Ectodermal cell (in vitro differentiated cells): ENCODE data around the gene SERTAD3. TPM values are rescaled to one million over a fixed set of nuclear protein-coding genes. Genes with fewer than 3 reads are reported as not detected.
"Not testable (repeated sequence)": the region's sequence is repeated elsewhere in the genome, so short reads cannot be mapped to it uniquely, and the experiment has no call there.

ENCODE experiments used
- H3K27ac ChIP-seq: 2 replicates; pipeline ENCODE4 v1.7.0; 2013; ENCODE audit warnings: mild to moderate bottlenecking, low read depth, low read length; ENCODE audit not compliant: insufficient read depth, poor library complexity, severe bottlenecking
- H3K27me3 ChIP-seq: 2 replicates; pipeline ENCODE4 v1.7.0; 2013; ENCODE audit warnings: mild to moderate bottlenecking, low read length; ENCODE audit not compliant: insufficient read depth, control insufficient read depth, poor library complexity, severe bottlenecking
- H3K36me3 ChIP-seq: one replicate; pipeline ENCODE4 v1.7.0; 2013; ENCODE audit warnings: low read length; ENCODE audit not compliant: control insufficient read depth, insufficient read depth
- H3K4me1 ChIP-seq: one replicate; pipeline ENCODE4 v1.7.0; 2013; ENCODE audit warnings: low read length; ENCODE audit not compliant: control insufficient read depth, insufficient read depth
- H3K4me3 ChIP-seq: 2 replicates; pipeline ENCODE4 v1.7.0; 2013; ENCODE audit warnings: low read depth, low read length, control low read depth; ENCODE audit not compliant: insufficient read depth
- H3K9me3 ChIP-seq: 2 replicates; pipeline ENCODE4 v1.7.0; 2013; ENCODE audit warnings: mild to moderate bottlenecking, low read length, moderate library complexity; ENCODE audit not compliant: control insufficient read depth
- WGBS, 2 experiments: methylation state at CpG; one replicate each; pipeline ENCODE4 v1.1.7; 2013; ENCODE audit warnings: missing lambda C conversion rate in 2 of 2; 5-methylcytosine and 5-hydroxymethylcytosine counted together
- polyA plus RNA-seq, 4 experiments: library from polyadenylated mRNA; stranded (reverse); fragments of 50-300 nt; gene quantifications; one replicate each; pipeline ENCODE4 v1.2.3, GENCODE V29; 2013

The SERTAD3 gene, protein sequence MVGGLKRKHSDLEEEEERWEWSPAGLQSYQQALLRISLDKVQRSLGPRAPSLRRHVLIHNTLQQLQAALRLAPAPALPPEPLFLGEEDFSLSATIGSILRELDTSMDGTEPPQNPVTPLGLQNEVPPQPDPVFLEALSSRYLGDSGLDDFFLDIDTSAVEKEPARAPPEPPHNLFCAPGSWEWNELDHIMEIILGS
- 29.9 TPM for polyA plus RNA-seq (2013, experiment 1 of 4)
- 30.2 TPM for polyA plus RNA-seq (2013, experiment 2 of 4)
- 25.1 TPM for polyA plus RNA-seq (2013, experiment 3 of 4)
- polyA plus RNA-seq (2013, experiment 4 of 4), result 31.5 TPM

DNA sequence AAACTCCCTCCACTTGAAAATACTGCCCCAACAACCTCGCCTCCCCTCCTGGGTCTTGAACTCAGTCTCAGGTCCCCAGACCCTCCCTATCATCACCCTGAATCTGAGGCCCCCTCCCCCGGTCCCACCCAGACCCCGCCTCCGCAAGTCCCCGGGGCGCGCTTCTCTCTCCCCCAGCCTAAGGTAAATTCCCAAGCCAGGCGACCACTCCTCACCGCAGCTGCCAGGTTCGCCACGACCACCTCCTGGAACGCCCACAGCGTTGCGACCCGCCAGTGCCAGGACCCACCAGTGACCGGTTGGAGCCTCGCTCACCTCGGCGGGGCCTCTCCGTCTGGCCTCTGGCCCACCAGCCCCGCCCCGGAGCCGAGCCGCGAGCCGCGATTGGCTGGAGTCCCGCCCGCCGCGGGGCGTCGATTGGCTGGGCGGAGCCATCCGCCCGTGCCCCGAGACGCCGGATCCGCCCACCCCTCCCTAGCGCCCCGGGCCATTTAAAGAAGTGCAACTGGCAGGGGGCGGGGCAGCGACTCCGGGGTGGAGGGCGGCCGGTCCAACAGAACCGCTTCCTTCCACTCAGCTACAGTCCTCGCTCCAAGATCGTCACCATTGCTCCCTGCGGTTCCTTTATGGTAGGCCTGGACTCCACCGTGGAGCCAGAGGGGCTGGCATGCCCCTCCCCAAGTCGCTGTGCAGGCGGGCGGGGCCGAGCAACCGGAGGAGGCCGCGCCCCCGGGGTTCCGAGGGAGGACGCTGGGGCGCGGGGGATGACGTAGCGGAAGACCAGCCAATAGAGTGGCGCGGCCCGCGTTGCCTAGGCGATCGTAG, at the start of gene SERTAD3:
TSS of gene SERTAD3 (minus strand) at position 336 of the 825 bp plus-strand sequence. CDS start 2,255 bp downstream, outside the sequence.
- Histone ChIP-seq H3K27me3 (no peaks in the 10 kb centered on the region), H3K27ac (peak within 1 kb of the TSS; percentile 95), H3K4me3 (peak within 1 kb of the TSS; percentile 97), H3K9me3 (no peaks in the 10 kb centered on the region), H3K36me3 (no peaks in the 10 kb centered on the region), H3K4me1 (peaks cover 19% of the 10 kb centered on the region)
- 0% methylated on average over 72 of the region's 72 CpGs for WGBS, 2 experiments

DNA sequence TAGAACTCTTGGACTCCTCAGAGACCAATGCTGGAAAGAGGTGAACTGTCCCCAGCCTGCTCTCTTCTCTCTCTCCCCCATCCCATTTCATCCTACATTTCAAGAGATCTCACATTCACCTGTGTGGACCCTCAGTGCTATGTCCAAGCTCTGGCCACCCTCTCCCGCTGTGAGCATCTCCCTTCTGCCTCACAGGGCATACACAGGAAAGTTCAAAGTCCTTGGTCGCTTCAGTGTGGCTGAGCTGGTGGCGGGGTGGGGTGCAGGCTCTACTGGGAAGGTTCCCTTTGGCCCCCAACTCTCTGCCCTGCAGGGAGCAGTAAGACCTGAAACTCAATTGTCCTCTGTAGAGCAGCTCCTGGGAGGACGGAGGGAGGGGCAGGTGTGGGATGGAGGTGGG, 49.6 kb upstream of the SERTAD3 start:
- H3K4me3 ChIP-seq, result no peak overlapping the region
- no peaks in the 10 kb centered on the region for H3K36me3 ChIP-seq
- H3K4me1 ChIP-seq, result no peaks in the 10 kb centered on the region
- H3K27me3 ChIP-seq, result peaks cover 11% of the 10 kb centered on the region
- no peak overlapping the region for H3K27ac ChIP-seq
- 50 to 57% methylated on average over 4 of the region's 4 CpGs for WGBS, 2 experiments
- H3K9me3 ChIP-seq, result no peaks in the 10 kb centered on the region

DNA sequence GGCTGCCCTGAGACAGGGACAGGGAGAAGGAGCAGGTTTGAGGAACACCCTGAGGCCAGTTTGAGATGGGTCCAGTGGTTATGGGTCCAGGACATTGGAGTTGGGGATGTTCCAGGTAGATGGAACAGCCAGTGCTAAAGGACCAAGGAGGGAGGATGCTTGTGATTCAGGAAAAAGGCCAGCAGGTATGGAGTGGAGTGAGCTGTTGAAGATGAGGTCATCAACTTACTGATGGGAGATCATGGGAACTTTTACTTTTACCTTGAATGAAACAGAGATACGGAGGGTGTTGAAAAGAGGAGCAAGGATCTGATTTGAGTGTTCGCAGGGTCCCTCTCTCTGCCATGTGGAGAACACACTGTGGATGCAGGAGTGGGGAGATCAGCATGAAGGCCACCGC, 48.1 kb upstream of the SERTAD3 start:
- 85 to 92% methylated on average over 3 of the region's 3 CpGs for WGBS, 2 experiments
- H3K36me3 ChIP-seq, result no peaks in the 10 kb centered on the region
- H3K9me3 ChIP-seq, result no peaks in the 10 kb centered on the region
- H3K4me3 ChIP-seq, result no peak overlapping the region
- H3K4me1 ChIP-seq, result no peaks in the 10 kb centered on the region
- H3K27ac ChIP-seq, result no peak overlapping the region
- peaks cover 11% of the 10 kb centered on the region for H3K27me3 ChIP-seq

DNA sequence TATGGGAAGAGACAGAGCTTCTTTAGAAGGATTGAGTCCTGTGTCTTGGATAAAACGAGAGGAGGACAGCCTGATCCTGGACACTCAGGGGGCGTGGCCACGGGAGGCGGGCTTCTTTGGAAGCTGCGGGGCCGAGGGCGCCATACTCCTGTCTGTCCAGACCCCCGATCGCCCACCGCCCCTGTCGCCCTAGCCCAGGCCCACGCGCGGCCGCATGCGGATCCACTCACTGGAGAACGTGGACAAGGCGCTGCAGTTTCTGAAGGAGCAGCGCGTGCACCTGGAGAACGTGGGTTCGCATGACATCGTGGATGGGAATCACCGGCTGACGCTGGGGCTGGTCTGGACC, 45.7 kb upstream of the SERTAD3 start:
- Histone ChIP-seq H3K36me3 (no peaks in the 10 kb centered on the region), H3K4me1 (no peaks in the 10 kb centered on the region), H3K27me3 (peaks cover 11% of the 10 kb centered on the region), H3K9me3 (no peaks in the 10 kb centered on the region), H3K27ac (no peak overlapping the region), H3K4me3 (no peak overlapping the region)
- WGBS, 2 experiments, result 91% methylated on average over 25 of the region's 25 CpGs

DNA sequence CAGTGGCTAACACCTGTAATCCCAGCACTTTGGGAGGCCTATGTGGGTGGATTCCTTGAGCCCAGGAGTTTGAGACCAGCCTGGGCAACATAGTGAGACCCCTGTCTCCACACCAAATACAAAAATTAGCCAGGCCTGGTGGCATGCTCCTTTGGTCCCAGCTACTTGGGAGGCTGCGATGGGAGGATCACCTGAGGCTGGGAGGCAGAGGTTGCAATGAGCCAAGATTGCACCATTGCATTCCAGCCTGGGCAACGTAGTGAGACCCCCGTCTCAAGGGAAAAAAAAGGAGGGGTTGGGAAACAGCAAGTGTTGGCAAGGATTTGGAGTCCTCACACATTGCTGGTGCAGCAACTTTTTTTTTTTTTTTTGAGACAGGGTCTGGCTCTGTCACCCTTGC, 41.9 kb upstream of the SERTAD3 start:
- no peak overlapping the region for H3K4me3 ChIP-seq
- H3K36me3 ChIP-seq, result no peaks in the 10 kb centered on the region
- H3K9me3 ChIP-seq, result no peaks in the 10 kb centered on the region
- WGBS, 2 experiments, result 88 to 93% methylated on average over 3 of the region's 3 CpGs
- H3K4me1 ChIP-seq, result no peaks in the 10 kb centered on the region
- no peaks in the 10 kb centered on the region for H3K27me3 ChIP-seq
- no peak overlapping the region for H3K27ac ChIP-seq

DNA sequence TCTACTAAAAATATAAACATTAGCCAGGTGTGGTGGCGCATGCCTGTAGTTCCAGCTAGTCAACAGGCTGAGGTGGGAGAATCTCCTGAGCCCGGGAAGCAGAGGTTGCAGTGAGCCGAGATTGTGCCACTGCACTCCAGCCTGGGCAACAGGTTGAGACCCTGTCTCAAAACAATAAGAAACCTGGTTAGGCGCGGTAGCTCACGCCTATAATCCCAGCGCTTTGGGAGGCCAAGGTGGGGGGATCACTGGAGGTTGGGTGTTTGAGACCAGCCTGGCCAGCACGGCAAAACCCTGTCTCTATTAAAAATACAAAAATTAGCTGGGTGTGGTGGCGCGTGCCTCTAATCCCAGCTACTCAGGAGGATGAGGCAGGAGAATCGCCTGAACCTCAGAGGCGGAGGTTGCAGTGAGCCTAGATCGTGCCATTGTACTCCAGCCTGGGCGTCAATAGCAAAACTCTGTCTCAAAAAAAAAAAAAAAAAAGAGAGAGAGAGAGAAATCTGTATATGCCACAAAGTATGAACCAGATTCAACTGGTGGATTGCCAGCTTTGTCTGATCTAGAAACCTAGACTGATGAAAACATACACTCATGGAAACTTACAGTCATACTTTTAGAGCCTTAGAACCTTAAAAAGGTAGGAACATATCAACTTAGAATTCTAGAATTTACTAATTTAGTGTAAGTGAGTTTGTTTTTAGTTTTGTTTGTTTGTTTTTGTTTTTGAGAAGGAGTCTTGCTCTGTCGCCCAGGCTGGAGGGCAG, 31.9 kb upstream of the SERTAD3 start:
- not testable (repeated sequence) for H3K36me3 ChIP-seq, H3K4me3 ChIP-seq, H3K4me1 ChIP-seq, H3K27ac ChIP-seq, H3K27me3 ChIP-seq, H3K9me3 ChIP-seq
- WGBS, 2 experiments, result 93 to 95% methylated on average over 15 of the region's 15 CpGs

DNA sequence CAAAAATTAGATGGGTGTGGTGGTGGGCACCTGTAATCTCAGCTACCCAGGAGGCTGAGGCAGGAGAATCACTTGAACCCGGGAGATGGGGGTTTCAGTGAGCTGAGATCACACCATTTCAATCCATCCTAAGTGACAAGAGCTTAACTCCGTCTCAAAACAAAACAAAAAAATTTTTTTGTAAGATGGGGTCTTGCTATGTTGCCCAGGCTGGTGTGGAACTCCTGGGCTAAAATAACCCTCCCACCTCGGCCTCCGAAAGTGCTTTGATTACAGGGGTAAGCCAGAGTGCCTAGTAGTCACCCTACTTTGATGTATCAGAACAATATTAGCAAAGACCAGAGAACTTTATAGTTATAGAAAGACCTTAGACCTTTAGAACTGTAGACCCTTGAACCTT, 30.6 kb upstream of the SERTAD3 start:
- H3K4me3 ChIP-seq, result no peak overlapping the region
- no peaks in the 10 kb centered on the region for H3K4me1 ChIP-seq
- H3K27ac ChIP-seq, result no peak overlapping the region
- H3K27me3 ChIP-seq, result no peaks in the 10 kb centered on the region
- H3K9me3 ChIP-seq, result no peaks in the 10 kb centered on the region
- H3K36me3 ChIP-seq, result no peaks in the 10 kb centered on the region
- WGBS, 2 experiments, result 91 to 94% methylated on average over 3 of the region's 4 CpGs

DNA sequence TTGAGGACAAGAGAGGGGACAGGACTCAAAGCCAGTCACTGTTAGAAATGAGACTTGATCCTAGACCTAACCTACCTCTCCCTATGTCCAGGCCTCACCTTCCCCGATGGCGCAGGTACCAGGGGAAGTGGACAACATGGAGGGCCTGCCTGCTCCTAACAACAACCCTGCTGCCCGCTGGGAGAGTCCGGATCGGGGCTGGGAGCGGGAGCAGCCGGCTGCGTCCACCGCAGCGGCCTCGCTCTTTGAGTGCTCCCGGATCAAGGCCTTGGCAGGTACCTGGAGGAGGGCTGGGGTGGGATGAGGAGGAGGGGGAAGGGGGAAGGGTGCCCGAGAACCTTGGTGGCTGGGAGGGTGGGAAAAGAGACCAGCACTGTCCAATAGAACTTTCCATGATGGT, 28.4 kb upstream of the SERTAD3 start:
- 94 to 97% methylated on average over 13 of the region's 13 CpGs for WGBS, 2 experiments
- H3K36me3 ChIP-seq, result no peaks in the 10 kb centered on the region
- H3K27ac ChIP-seq, result no peak overlapping the region
- H3K27me3 ChIP-seq, result peaks cover 17% of the 10 kb centered on the region
- peaks cover 1% of the 10 kb centered on the region for H3K4me1 ChIP-seq
- no peaks in the 10 kb centered on the region for H3K9me3 ChIP-seq
- H3K4me3 ChIP-seq, result no peak overlapping the region

DNA sequence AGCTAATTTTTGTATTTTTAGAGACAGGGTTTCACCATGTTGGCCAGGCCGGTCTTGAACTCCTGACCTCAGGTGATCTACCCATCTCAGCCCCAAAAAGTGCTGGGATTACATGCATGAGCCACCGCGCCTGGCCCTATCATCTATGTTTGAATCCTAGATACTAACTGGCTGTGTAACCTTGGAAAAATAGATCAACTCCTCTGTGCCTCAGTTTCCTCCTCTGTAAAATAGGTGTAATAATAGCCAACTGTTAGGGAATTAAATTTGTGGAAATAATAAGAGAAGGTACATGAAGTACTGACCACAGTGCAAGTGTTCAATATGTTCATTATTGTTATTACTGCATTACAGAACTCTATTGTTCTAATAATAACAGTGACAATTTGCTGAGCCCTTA, 27.0 kb upstream of the SERTAD3 start:
- H3K36me3 ChIP-seq, result no peaks in the 10 kb centered on the region
- WGBS, 2 experiments, result 78 to 94% methylated on average over 3 of the region's 3 CpGs
- no peak overlapping the region for H3K4me3 ChIP-seq
- H3K27me3 ChIP-seq, result peaks cover 31% of the 10 kb centered on the region
- H3K4me1 ChIP-seq, result peaks cover 4% of the 10 kb centered on the region
- H3K9me3 ChIP-seq, result no peaks in the 10 kb centered on the region
- no peak overlapping the region for H3K27ac ChIP-seq

DNA sequence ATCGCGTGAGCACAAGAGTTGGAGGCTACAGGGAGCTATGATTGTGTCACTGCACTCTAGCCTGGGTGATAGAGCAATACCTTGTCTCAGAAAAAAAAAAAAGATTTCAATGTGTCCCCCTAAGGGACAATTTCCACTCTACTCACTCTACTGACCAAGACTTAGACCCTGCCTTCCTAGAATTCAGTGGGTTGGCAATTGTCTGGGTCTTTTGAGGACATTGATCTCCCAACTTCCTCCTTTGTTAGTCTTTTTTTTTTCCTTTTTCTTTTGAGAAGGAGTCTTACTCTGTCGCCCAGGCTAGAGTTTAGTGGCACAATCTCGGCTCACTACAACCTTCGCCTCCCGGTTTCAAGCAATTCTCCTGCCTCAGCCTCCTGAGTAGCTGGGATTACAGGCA, 24.9 kb upstream of the SERTAD3 start:
- H3K4me1 ChIP-seq, result peaks cover 4% of the 10 kb centered on the region
- no peaks in the 10 kb centered on the region for H3K9me3 ChIP-seq
- no peak overlapping the region for H3K4me3 ChIP-seq
- H3K27ac ChIP-seq, result no peak overlapping the region
- 93 to 94% methylated on average over 6 of the region's 6 CpGs for WGBS, 2 experiments
- H3K27me3 ChIP-seq, result peaks cover 44% of the 10 kb centered on the region
- H3K36me3 ChIP-seq, result no peaks in the 10 kb centered on the region
